NK-92 treated with Interleukin-12 subunit alpha and Interleukin-12 subunit beta, amount 100 ng/mL, for 24 hours (cell line): ENCODE data around the gene GLIS2.
A peak's percentile ranks its signal among the peaks of the same experiment; 100 is the strongest.

ENCODE experiments used
- DNase-seq: peaks from one replicate; lab custom pipeline; 2025; lab: John Stamatoyannopoulos, UW

Gene GLIS2

GRCh38 chr16:4315186-4316107 is at the start of gene GLIS2:
GLIS2 (plus strand) TSS chr16:4316067; CDS start chr16:4332281, 16,214 bp downstream.
- DNase-seq = no peak

- no peak for DNase-seq
Observed at GRCh38 chr16:4266372-4266771, 49.5 kb upstream of the GLIS2 start.

- no peak for DNase-seq
Observed at GRCh38 chr16:4270091-4270490, 45.8 kb upstream of the GLIS2 start.

GRCh38 chr16:4270595-4270994 is 45.3 kb upstream of the GLIS2 start:
- DNase-seq = no peak

GRCh38 chr16:4271176-4272113 is 44.4 kb upstream of the GLIS2 start:
- DNase-seq = peak; percentile 88

GRCh38 chr16:4272114-4272956 is 43.5 kb upstream of the GLIS2 start:
- DNase-seq = no peak

GRCh38 chr16:4273858-4274311 is 42.0 kb upstream of the GLIS2 start:
- DNase-seq = no peak

GRCh38 chr16:4275861-4276260 is 40.0 kb upstream of the GLIS2 start:
- DNase-seq = no peak

- DNase-seq = no peak
Observed at GRCh38 chr16:4277987-4278513, 37.8 kb upstream of the GLIS2 start.

GRCh38 chr16:4280625-4281024 is 35.2 kb upstream of the GLIS2 start:
- no peak for DNase-seq

GRCh38 chr16:4283441-4283840 is 32.4 kb upstream of the GLIS2 start:
- no peak for DNase-seq

GRCh38 chr16:4283939-4284338 is 31.9 kb upstream of the GLIS2 start:
- no peak for DNase-seq

- DNase-seq = no peak
Observed at GRCh38 chr16:4285167-4285566, 30.7 kb upstream of the GLIS2 start.

GRCh38 chr16:4288148-4288921 is 27.5 kb upstream of the GLIS2 start:
- DNase-seq = peak; percentile 55

GRCh38 chr16:4290236-4290830 is 25.5 kb upstream of the GLIS2 start:
- no peak for DNase-seq

GRCh38 chr16:4291699-4292098 is 24.2 kb upstream of the GLIS2 start:
- DNase-seq = no peak

GRCh38 chr16:4293181-4293716 is 22.6 kb upstream of the GLIS2 start:
- DNase-seq = no peak

- DNase-seq = no peak
Observed at GRCh38 chr16:4293822-4294457, 21.9 kb upstream of the GLIS2 start.

- no peak for DNase-seq
Observed at GRCh38 chr16:4295581-4295980, 20.3 kb upstream of the GLIS2 start.
